CD8-positive, alpha-beta memory T cell (primary cell): Measurements from ENCODE around the gene DDI1. TPM values are rescaled to one million over a fixed set of nuclear protein-coding genes. Genes with fewer than 3 reads are reported as not detected.

Experiments
- CTCF ChIA-PET: fragments of 350-600 bp; sonication (Branson Sonifier 250); formaldehyde crosslinking; loops from one replicate; lab custom pipeline; 2021; ENCODE audit warnings: antibody characterized with exemption; lab: Charles Lee
- POLR2A ChIA-PET: fragments of 350-600 bp; sonication (Branson Sonifier 250); formaldehyde crosslinking; loops from one replicate; lab custom pipeline; 2021; ENCODE audit warnings: antibody characterized with exemption; lab: Charles Lee
- DNase-seq, 5 donors: peaks; one replicate each; pipeline versions ENCODE4 v3.0.0 to v3.0.0-alpha.2; 2020 to 2022; ENCODE audit warnings: mixed read lengths in 1 of 5
- H3K27ac ChIP-seq: one replicate; pipeline ENCODE4 v1.7.0; 2013; ENCODE audit warnings: low read depth, mild to moderate bottlenecking, low read length, moderate library complexity
- H3K27me3 ChIP-seq: 2 replicates; pipeline ENCODE4 v1.7.0; 2013; ENCODE audit warnings: low read length, mild to moderate bottlenecking; ENCODE audit not compliant: insufficient read depth, poor library complexity, severe bottlenecking
- H3K36me3 ChIP-seq: 2 replicates; pipeline ENCODE4 v1.7.0; 2013; ENCODE audit warnings: mild to moderate bottlenecking, low read length, moderate library complexity; ENCODE audit not compliant: insufficient read depth
- H3K4me1 ChIP-seq: 2 replicates; pipeline ENCODE4 v1.7.0; 2013; ENCODE audit warnings: mild to moderate bottlenecking, low read length, moderate library complexity; ENCODE audit not compliant: insufficient read depth
- H3K4me3 ChIP-seq: 2 replicates; pipeline ENCODE4 v1.7.0; 2013; ENCODE audit warnings: mild to moderate bottlenecking, low read length
- H3K9me3 ChIP-seq: 2 replicates; pipeline ENCODE4 v1.7.0; 2013; ENCODE audit warnings: mild to moderate bottlenecking, low read length
- H3K27ac Mint-ChIP-seq, 8 donors: one replicate each; pipeline ENCODE4 v1.8.0; 2020 to 2021; ENCODE audit warnings: mixed read lengths in 8 of 8, mild to moderate bottlenecking in 6 of 8, inconsistent platforms in 3 of 8, moderate library complexity in 3 of 8
- H3K27me3 Mint-ChIP-seq, 2 donors: one replicate each; pipeline ENCODE4 v1.8.0; 2020 to 2021; ENCODE audit warnings: mixed read lengths in 2 of 2, mild to moderate bottlenecking in 1 of 2, moderate library complexity in 1 of 2
- H3K36me3 Mint-ChIP-seq, 3 donors: one replicate each; pipeline ENCODE4 v1.8.0; 2020 to 2021; ENCODE audit warnings: mixed read lengths in 3 of 3, inconsistent platforms in 1 of 3, mild to moderate bottlenecking in 1 of 3
- H3K4me1 Mint-ChIP-seq, 3 donors: one replicate each; pipeline ENCODE4 v1.8.0; 2020 to 2021; ENCODE audit warnings: mixed read lengths in 3 of 3, inconsistent platforms in 1 of 3, mild to moderate bottlenecking in 1 of 3
- H3K4me3 Mint-ChIP-seq, 7 donors: one replicate each; pipeline ENCODE4 v1.8.0; 2020 to 2021; ENCODE audit warnings: mixed read lengths in 7 of 7, mild to moderate bottlenecking in 6 of 7, moderate library complexity in 4 of 7, inconsistent platforms in 2 of 7
- H3K9me3 Mint-ChIP-seq, 5 donors: one replicate each; pipeline ENCODE4 v1.8.0; 2020 to 2022; ENCODE audit warnings: mixed read lengths in 5 of 5, mild to moderate bottlenecking in 3 of 5, moderate library complexity in 2 of 5, inconsistent platforms in 1 of 5
- polyA plus RNA-seq: library from polyadenylated mRNA; unstranded; fragments of 300-500 nt; fragmentation: Illumina TruSeq; gene quantifications from one replicate; pipeline ENCODE4 v1.2.3, GENCODE V29; 2021
- total RNA-seq, 2 experiments: library from RNA; stranded (reverse); gene quantifications; one replicate each; pipeline ENCODE4 v1.2.3, GENCODE V29; 2021

The DDI1 gene
- total RNA-seq (not detected), polyA plus RNA-seq (0.07 TPM)

DNA sequence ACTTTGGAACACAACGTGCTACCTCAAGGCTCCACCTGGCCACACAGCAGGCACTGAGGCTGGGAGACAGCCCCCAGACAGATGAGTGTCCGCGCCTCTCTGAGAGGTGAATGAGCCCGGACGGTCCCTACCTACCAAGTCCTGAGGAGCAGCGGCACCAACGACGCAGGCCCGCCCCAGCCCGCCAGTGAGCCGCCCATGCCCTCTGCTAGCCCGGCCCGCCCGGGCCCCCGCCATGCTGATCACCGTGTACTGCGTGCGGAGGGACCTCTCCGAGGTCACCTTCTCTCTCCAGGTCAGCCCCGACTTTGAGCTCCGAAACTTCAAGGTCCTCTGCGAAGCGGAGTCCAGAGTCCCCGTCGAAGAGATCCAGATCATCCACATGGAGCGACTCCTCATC, at the start of gene DDI1:
TSS of gene DDI1 (plus strand) at position 53 of the 400 bp plus-strand sequence. CDS start at position 236, 183 bp downstream.
- Histone ChIP-seq H3K27ac (no peak within 1 kb of the TSS), H3K4me1 (no peaks in the 10 kb centered on the region), H3K27me3 (no peaks in the 10 kb centered on the region), H3K9me3 (no peaks in the 10 kb centered on the region), H3K4me3 (no peak within 1 kb of the TSS), H3K36me3 (no peaks in the 10 kb centered on the region)
- no peaks in the 10 kb centered on the region for H3K4me1 Mint-ChIP-seq
- CTCF ChIA-PET = no interaction called here
- peaks cover 0 to 3% (median 2%) of the 10 kb centered on the region in 5 donors for H3K9me3 Mint-ChIP-seq
- POLR2A ChIA-PET = no interaction called here
- H3K36me3 Mint-ChIP-seq = no peaks in the 10 kb centered on the region
- no peak within 1 kb of the TSS for H3K4me3 Mint-ChIP-seq
- DNase-seq = no peak
- no peak within 1 kb of the TSS for H3K27ac Mint-ChIP-seq
- no peaks in the 10 kb centered on the region for H3K27me3 Mint-ChIP-seq

GRCh38 chr11:103987629-103988594, 48.5 kb upstream of the DDI1 start:
- H3K4me1 Mint-ChIP-seq = no peaks in the 10 kb centered on the region
- no peak overlapping the region for H3K4me3 Mint-ChIP-seq
- Histone ChIP-seq H3K9me3 (no peaks in the 10 kb centered on the region), H3K27me3 (no peaks in the 10 kb centered on the region), H3K36me3 (no peaks in the 10 kb centered on the region), H3K4me3 (no peak overlapping the region), H3K4me1 (no peaks in the 10 kb centered on the region), H3K27ac (no peak overlapping the region)
- no peak overlapping the region for H3K27ac Mint-ChIP-seq
- H3K36me3 Mint-ChIP-seq = no peaks in the 10 kb centered on the region
- peaks cover 0 to 2% of the 10 kb centered on the region in 2 donors for H3K27me3 Mint-ChIP-seq
- H3K9me3 Mint-ChIP-seq = peaks cover 0 to 2% (median 0%) of the 10 kb centered on the region in 5 donors
- CTCF ChIA-PET = no interaction called here
- POLR2A ChIA-PET = no interaction called here
- no peak for DNase-seq

- Mint-ChIP-seq H3K27me3 (peaks cover 0 to 2% of the 10 kb centered on the region in 2 donors), H3K27ac (no peak overlapping the region), H3K36me3 (no peaks in the 10 kb centered on the region), H3K9me3 (peaks cover 0 to 2% (median 0%) of the 10 kb centered on the region in 5 donors), H3K4me3 (no peak overlapping the region), H3K4me1 (no peaks in the 10 kb centered on the region)
- H3K4me3 ChIP-seq = no peak overlapping the region
- DNase-seq = no peak
- H3K9me3 ChIP-seq = no peaks in the 10 kb centered on the region
- H3K4me1 ChIP-seq = no peaks in the 10 kb centered on the region
- ChIA-PET POLR2A (no interaction called here), CTCF (no interaction called here)
- H3K27ac ChIP-seq = no peak overlapping the region
- no peaks in the 10 kb centered on the region for H3K27me3 ChIP-seq
- no peaks in the 10 kb centered on the region for H3K36me3 ChIP-seq
Measured at GRCh38 chr11:103988595-103988969, 47.9 kb upstream of the DDI1 start.

- H3K36me3 Mint-ChIP-seq = no peaks in the 10 kb centered on the region
- H3K27ac ChIP-seq = no peak overlapping the region
- no peaks in the 10 kb centered on the region for H3K4me1 Mint-ChIP-seq
- H3K36me3 ChIP-seq = no peaks in the 10 kb centered on the region
- H3K9me3 ChIP-seq = no peaks in the 10 kb centered on the region
- no peaks in the 10 kb centered on the region for H3K9me3 Mint-ChIP-seq
- H3K4me3 Mint-ChIP-seq = no peak overlapping the region
- no peak overlapping the region for H3K4me3 ChIP-seq
- ChIA-PET POLR2A (no interaction called here), CTCF (no interaction called here)
- H3K27ac Mint-ChIP-seq = no peak overlapping the region
- no peaks in the 10 kb centered on the region for H3K27me3 Mint-ChIP-seq
- no peak for DNase-seq
- H3K4me1 ChIP-seq = no peaks in the 10 kb centered on the region
- H3K27me3 ChIP-seq = no peaks in the 10 kb centered on the region
Measured at GRCh38 chr11:103993507-103993906, 42.9 kb upstream of the DDI1 start.

GRCh38 chr11:103994094-103994493, 42.3 kb upstream of the DDI1 start:
- H3K36me3 ChIP-seq = no peaks in the 10 kb centered on the region
- CTCF ChIA-PET = no interaction called here
- H3K4me3 ChIP-seq = no peak overlapping the region
- H3K27ac ChIP-seq = no peak overlapping the region
- no peaks in the 10 kb centered on the region for H3K27me3 ChIP-seq
- Mint-ChIP-seq H3K4me1 (no peaks in the 10 kb centered on the region), H3K36me3 (no peaks in the 10 kb centered on the region), H3K9me3 (no peaks in the 10 kb centered on the region), H3K27me3 (no peaks in the 10 kb centered on the region), H3K4me3 (no peak overlapping the region), H3K27ac (no peak overlapping the region)
- H3K9me3 ChIP-seq = no peaks in the 10 kb centered on the region
- no peaks in the 10 kb centered on the region for H3K4me1 ChIP-seq
- POLR2A ChIA-PET = no interaction called here
- no peak for DNase-seq

GRCh38 chr11:103994518-103994917, 41.9 kb upstream of the DDI1 start:
- Histone ChIP-seq H3K27me3 (no peaks in the 10 kb centered on the region), H3K4me3 (no peak overlapping the region), H3K36me3 (no peaks in the 10 kb centered on the region), H3K4me1 (no peaks in the 10 kb centered on the region), H3K27ac (no peak overlapping the region), H3K9me3 (no peaks in the 10 kb centered on the region)
- Mint-ChIP-seq H3K4me3 (no peak overlapping the region), H3K36me3 (no peaks in the 10 kb centered on the region), H3K27me3 (no peaks in the 10 kb centered on the region), H3K27ac (no peak overlapping the region), H3K9me3 (no peaks in the 10 kb centered on the region), H3K4me1 (no peaks in the 10 kb centered on the region)
- ChIA-PET POLR2A (no interaction called here), CTCF (no interaction called here)
- no peak for DNase-seq

DNA sequence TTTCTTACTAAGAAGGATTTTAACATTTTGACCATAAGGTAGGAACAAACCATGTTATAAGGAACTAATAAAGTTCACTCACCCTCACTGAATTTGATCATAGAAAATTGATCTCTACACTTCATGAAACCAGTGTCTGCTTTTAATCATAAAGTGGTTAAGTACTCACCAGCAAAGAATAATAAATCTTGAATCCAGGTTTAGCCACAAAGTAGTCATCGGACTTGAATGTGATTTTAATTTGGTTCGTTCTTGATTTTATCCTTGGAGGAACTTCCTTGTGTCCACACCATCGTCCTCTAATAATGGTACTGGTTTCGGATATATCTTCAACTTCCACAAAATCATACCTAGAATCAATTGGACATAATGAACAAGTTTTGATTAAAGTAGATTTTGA, 40.5 kb upstream of the DDI1 start:
- ChIA-PET POLR2A (no interaction called here), CTCF (no interaction called here)
- no peak overlapping the region for H3K27ac ChIP-seq
- H3K4me1 Mint-ChIP-seq = no peaks in the 10 kb centered on the region
- no peak overlapping the region for H3K4me3 ChIP-seq
- no peaks in the 10 kb centered on the region for H3K36me3 ChIP-seq
- H3K36me3 Mint-ChIP-seq = no peaks in the 10 kb centered on the region
- no peaks in the 10 kb centered on the region for H3K9me3 Mint-ChIP-seq
- H3K27me3 ChIP-seq = no peaks in the 10 kb centered on the region
- H3K4me1 ChIP-seq = no peaks in the 10 kb centered on the region
- no peaks in the 10 kb centered on the region for H3K9me3 ChIP-seq
- no peaks in the 10 kb centered on the region for H3K27me3 Mint-ChIP-seq
- no peak overlapping the region for H3K4me3 Mint-ChIP-seq
- DNase-seq = no peak
- H3K27ac Mint-ChIP-seq = no peak overlapping the region

- no peaks in the 10 kb centered on the region for H3K9me3 ChIP-seq
- Mint-ChIP-seq H3K9me3 (no peaks in the 10 kb centered on the region), H3K27ac (no peak overlapping the region), H3K4me1 (no peaks in the 10 kb centered on the region), H3K27me3 (no peaks in the 10 kb centered on the region), H3K4me3 (no peak overlapping the region), H3K36me3 (no peaks in the 10 kb centered on the region)
- no peak overlapping the region for H3K27ac ChIP-seq
- ChIA-PET POLR2A (no interaction called here), CTCF (no interaction called here)
- H3K27me3 ChIP-seq = no peaks in the 10 kb centered on the region
- no peaks in the 10 kb centered on the region for H3K4me1 ChIP-seq
- DNase-seq = no peak
- no peak overlapping the region for H3K4me3 ChIP-seq
- no peaks in the 10 kb centered on the region for H3K36me3 ChIP-seq
Measured at GRCh38 chr11:103997082-103997481, 39.4 kb upstream of the DDI1 start.
